HepG2 (cell line): Measurements from ENCODE around the gene DHRS1. TPM values are rescaled to one million over a fixed set of nuclear protein-coding genes. Genes with fewer than 3 reads are reported as not detected.

ENCODE experiments used
- ATM ChIP-seq: fragments of 450-650 bp; IDR thresholded peaks from 2 replicates; pipeline ENCODE4 v1.7.1; 2017; ENCODE audit warnings: mild to moderate bottlenecking, borderline replicate concordance
- CEBPB ChIP-seq: IDR thresholded peaks from 2 replicates; pipeline ENCODE4 v1.6.1; 2011; ENCODE audit warnings: low read depth, low read length, improper control_type of control experiment, borderline replicate concordance
- DNMT3B ChIP-seq: conservative IDR thresholded peaks from 2 replicates; pipeline ENCODE4 v1.6.1; 2016; ENCODE audit warnings: missing biosample characterization, control low read depth
- FOXC1 ChIP-seq: sonication (generic); formaldehyde crosslinking; IDR thresholded peaks from 2 replicates; pipeline ENCODE4 v1.8.0; 2022; ENCODE audit warnings: mild to moderate bottlenecking, missing genetic modification reagents, borderline replicate concordance
- FOXK1 ChIP-seq: sonication (generic); formaldehyde crosslinking; IDR thresholded peaks from 2 replicates; pipeline ENCODE4 v1.4.0; 2020; ENCODE audit warnings: low read depth, missing genetic modification reagents, borderline replicate concordance
- FOXK2 ChIP-seq: fragments of 450-650 bp; IDR thresholded peaks from 2 replicates; pipeline ENCODE4 v1.6.1; 2016
- FOXO1 ChIP-seq: sonication (generic); formaldehyde crosslinking; IDR thresholded peaks from 2 replicates; pipeline ENCODE4 v1.4.0; 2020; ENCODE audit warnings: missing genetic modification reagents
- KDM5B ChIP-seq: sonication (generic); formaldehyde crosslinking; IDR thresholded peaks from 2 replicates; pipeline ENCODE4 v1.4.0; 2020; ENCODE audit warnings: missing genetic modification reagents, mild to moderate bottlenecking, borderline replicate concordance
- KDM6A ChIP-seq: IDR thresholded peaks from 2 replicates; pipeline ENCODE4 v1.6.1; 2016; ENCODE audit warnings: low read depth
- MAFK ChIP-seq, 2 experiments: IDR thresholded peaks in 1 of 2; conservative IDR thresholded peaks in 1 of 2; 2 replicates each; pipeline ENCODE4 v1.6.1; 2011; ENCODE audit warnings: improper control_type of control experiment in 2 of 2, low read length in 2 of 2
- TCF12 ChIP-seq, 2 experiments: fragments of 450-650 bp in 1 of 2; sonication (generic) in 1 of 2; formaldehyde crosslinking in 1 of 2; IDR thresholded peaks; 2 replicates each; pipeline versions ENCODE4 v1.6.1 to v1.8.0; 2017 to 2022; ENCODE audit warnings: antibody characterized with exemption in 1 of 2, mild to moderate bottlenecking in 1 of 2, missing genetic modification reagents in 1 of 2, moderate library complexity in 1 of 2
- TOE1 ChIP-seq: sonication (generic); formaldehyde crosslinking; IDR thresholded peaks from 2 replicates; pipeline ENCODE4 v1.4.0; 2020; ENCODE audit warnings: mild to moderate bottlenecking, missing genetic modification reagents
- ZBTB3 ChIP-seq: sonication (generic); formaldehyde crosslinking; IDR thresholded peaks from 2 replicates; pipeline ENCODE4 v1.4.0; 2020; ENCODE audit warnings: low read depth, mild to moderate bottlenecking, moderate library complexity, missing genetic modification reagents, borderline replicate concordance
- ZKSCAN5 ChIP-seq: sonication (generic); formaldehyde crosslinking; IDR thresholded peaks from 2 replicates; pipeline ENCODE4 v1.5.1; 2020; ENCODE audit warnings: mild to moderate bottlenecking, missing genetic modification reagents
- ZNF263 ChIP-seq: sonication (generic); formaldehyde crosslinking; IDR thresholded peaks from 2 replicates; pipeline ENCODE4 v1.4.0; 2020; ENCODE audit warnings: missing genetic modification reagents
- ZNF724P ChIP-seq: sonication (generic); formaldehyde crosslinking; IDR thresholded peaks from 2 replicates; pipeline ENCODE4 v1.8.0; 2022; ENCODE audit warnings: missing genetic modification reagents, borderline replicate concordance
- ZNF790 ChIP-seq: sonication (generic); formaldehyde crosslinking; IDR thresholded peaks from 2 replicates; pipeline ENCODE4 v1.8.0; 2022; ENCODE audit warnings: missing genetic modification reagents, mild to moderate bottlenecking, borderline replicate concordance
- polyA plus RNA-seq, 8 experiments: library from polyadenylated mRNA; depleted of rRNA in 3 of 8; stranded (reverse) in 7 of 8; unstranded in 1 of 8; fragments of >200 nt; fragmentation: Illumina TruSeq in 4 of 8; extraction: Trizol in 4 of 8; gene quantifications; 2 replicates each; pipeline versions ENCODE4 v1.2.1 to v1.2.3, GENCODE V29; 2011 to 2016; ENCODE audit warnings: low read depth in 4 of 8, missing spikeins in 1 of 8, mixed read lengths in 1 of 8; ENCODE audit not compliant: insufficient read depth in 1 of 8
- total RNA-seq, 5 experiments: library from RNA; depleted of rRNA; stranded (reverse); fragments of >200 nt; fragmentation: Illumina TruSeq; extraction: Trizol; gene quantifications; 2 replicates each; pipeline ENCODE4 v1.2.3, GENCODE V29; 2016; ENCODE audit warnings: low read depth in 1 of 5
- TF ChIP-seq, protein P1 (sequence below): sonication (generic); formaldehyde crosslinking; IDR thresholded peaks from one replicate; pipeline ENCODE4 v1.5.1; 2020; ENCODE audit warnings: mild to moderate bottlenecking, missing genetic modification reagents; ENCODE audit errors: not compliant biosample characterization
- TF ChIP-seq, protein P2 (sequence below): sonication (generic); formaldehyde crosslinking; IDR thresholded peaks from 2 replicates; pipeline ENCODE4 v1.4.0; 2020; ENCODE audit warnings: missing genetic modification reagents
- TF ChIP-seq, protein P3 (sequence below): sonication (generic); formaldehyde crosslinking; IDR thresholded peaks from 2 replicates; pipeline ENCODE4 v1.8.0; 2022; ENCODE audit warnings: low read depth, missing genetic modification reagents

Gene DHRS1
- total and polyA plus RNA-seq, 2 of the 13 experiments (the other 11 are each of a cell fraction or from before 2014, with no cell fraction given): 49.8 to 60.8 TPM

DNA sequence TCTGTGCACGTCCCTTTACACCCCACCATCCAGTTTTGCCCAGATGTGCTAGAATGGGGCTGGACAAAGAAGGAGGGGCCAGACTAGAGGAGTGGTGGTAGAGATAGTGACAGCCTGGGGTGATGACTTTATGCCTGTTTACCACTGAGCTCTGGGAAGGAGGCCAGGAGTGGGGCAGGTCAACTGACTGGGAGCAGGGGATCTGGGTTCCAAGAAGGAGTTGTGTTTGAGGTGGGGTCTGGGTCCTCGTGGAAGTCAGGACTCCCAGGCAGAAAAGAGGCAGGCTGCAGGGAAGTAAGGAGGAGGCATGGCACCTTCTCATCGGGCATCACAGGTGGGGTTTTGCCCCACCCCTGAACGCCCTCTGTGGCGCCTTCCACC, 10.7 kb upstream of the DHRS1 start (continued):
- TF ChIP-seq, protein P1, sequence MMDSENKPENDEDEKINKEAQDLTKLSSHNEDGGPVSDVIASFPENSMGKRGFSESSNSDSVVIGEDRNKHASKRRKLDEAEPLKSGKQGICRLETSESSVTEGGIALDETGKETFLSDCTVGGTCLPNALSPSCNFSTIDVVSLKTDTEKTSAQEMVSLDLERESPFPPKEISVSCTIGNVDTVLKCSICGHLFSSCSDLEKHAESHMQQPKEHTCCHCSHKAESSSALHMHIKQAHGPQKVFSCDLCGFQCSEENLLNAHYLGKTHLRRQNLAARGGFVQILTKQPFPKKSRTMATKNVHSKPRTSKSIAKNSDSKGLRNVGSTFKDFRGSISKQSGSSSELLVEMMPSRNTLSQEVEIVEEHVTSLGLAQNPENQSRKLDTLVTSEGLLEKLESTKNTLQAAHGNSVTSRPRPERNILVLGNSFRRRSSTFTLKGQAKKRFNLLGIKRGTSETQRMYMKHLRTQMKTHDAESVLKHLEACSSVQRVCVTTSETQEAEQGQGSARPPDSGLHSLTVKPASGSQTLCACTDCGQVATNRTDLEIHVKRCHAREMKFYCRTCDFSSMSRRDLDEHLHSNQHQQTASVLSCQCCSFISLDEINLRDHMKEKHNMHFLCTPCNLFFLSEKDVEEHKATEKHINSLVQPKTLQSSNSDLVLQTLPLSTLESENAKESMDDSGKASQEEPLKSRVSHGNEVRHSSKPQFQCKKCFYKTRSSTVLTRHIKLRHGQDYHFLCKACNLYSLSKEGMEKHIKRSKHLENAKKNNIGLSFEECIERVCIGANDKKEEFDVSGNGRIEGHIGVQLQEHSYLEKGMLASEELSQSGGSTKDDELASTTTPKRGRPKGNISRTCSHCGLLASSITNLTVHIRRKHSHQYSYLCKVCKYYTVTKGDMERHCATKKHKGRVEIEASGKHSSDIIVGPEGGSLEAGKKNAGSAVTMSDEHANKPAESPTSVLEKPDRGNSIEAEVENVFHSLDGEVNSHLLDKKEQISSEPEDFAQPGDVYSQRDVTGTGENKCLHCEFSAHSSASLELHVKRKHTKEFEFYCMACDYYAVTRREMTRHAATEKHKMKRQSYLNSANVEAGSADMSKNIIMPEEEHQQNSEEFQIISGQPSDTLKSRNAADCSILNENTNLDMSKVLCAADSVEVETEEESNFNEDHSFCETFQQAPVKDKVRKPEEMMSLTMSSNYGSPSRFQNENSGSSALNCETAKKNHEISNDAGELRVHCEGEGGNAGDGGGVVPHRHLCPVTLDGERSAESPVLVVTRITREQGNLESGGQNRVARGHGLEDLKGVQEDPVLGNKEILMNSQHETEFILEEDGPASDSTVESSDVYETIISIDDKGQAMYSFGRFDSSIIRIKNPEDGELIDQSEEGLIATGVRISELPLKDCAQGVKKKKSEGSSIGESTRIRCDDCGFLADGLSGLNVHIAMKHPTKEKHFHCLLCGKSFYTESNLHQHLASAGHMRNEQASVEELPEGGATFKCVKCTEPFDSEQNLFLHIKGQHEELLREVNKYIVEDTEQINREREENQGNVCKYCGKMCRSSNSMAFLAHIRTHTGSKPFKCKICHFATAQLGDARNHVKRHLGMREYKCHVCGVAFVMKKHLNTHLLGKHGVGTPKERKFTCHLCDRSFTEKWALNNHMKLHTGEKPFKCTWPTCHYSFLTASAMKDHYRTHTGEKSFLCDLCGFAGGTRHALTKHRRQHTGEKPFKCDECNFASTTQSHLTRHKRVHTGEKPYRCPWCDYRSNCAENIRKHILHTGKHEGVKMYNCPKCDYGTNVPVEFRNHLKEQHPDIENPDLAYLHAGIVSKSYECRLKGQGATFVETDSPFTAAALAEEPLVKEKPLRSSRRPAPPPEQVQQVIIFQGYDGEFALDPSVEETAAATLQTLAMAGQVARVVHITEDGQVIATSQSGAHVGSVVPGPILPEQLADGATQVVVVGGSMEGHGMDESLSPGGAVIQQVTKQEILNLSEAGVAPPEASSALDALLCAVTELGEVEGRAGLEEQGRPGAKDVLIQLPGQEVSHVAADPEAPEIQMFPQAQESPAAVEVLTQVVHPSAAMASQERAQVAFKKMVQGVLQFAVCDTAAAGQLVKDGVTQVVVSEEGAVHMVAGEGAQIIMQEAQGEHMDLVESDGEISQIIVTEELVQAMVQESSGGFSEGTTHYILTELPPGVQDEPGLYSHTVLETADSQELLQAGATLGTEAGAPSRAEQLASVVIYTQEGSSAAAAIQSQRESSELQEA (CRISPR knock-in tag): peak; percentile 51
- TF ChIP-seq ZNF724P (CRISPR knock-in tag) (0 out of 2 replicates have a peak, but pooled peaks have one; percentile 60), TCF12 (IDR thresholded peaks at IDR 0.05) (no peak), TCF12 (CRISPR knock-in tag; IDR thresholded peaks at IDR 0.05) (no peak), ZNF790 (no peak), KDM5B (CRISPR knock-in tag) (peak; percentile 38; the same call in 1 of the 2 replicates), ATM (no peak), MAFK (conservative IDR thresholded peaks at IDR 0.05 in 1 of 2, IDR thresholded peaks at IDR 0.05 in 1 of 2; ENCODE audit: low read length in 2 of 2) (no peak), ZNF263 (CRISPR knock-in tag) (no peak), FOXK1 (CRISPR knock-in tag) (no peak), FOXC1 (CRISPR knock-in tag) (no peak), FOXK2 (no peak), CEBPB (no peak), FOXO1 (CRISPR knock-in tag) (peak; percentile 47; the same call in 1 of the 2 replicates), KDM6A (CRISPR knock-in tag) (no peak), DNMT3B (no peak), ZKSCAN5 (CRISPR knock-in tag) (no peak), TOE1 (CRISPR knock-in tag) (no peak), ZBTB3 (CRISPR knock-in tag) (no peak)
- TF ChIP-seq, protein P2, sequence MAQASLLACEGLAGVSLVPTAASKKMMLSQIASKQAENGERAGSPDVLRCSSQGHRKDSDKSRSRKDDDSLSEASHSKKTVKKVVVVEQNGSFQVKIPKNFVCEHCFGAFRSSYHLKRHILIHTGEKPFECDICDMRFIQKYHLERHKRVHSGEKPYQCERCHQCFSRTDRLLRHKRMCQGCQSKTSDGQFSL (CRISPR knock-in tag): no peak
- TF ChIP-seq, protein P3, sequence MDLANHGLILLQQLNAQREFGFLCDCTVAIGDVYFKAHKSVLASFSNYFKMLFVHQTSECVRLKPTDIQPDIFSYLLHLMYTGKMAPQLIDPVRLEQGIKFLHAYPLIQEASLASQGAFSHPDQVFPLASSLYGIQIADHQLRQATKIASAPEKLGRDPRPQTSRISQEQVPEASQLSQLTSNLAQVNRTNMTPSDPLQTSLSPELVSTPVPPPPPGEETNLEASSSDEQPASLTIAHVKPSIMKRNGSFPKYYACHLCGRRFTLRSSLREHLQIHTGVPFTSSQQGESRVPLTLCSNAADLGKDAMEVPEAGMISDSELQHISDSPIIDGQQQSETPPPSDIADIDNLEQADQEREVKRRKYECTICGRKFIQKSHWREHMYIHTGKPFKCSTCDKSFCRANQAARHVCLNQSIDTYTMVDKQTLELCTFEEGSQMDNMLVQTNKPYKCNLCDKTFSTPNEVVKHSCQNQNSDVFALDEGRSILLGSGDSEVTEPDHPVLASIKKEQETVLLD (CRISPR knock-in tag): no peak
